Fibroblast of villous mesenchyme (primary cell): ENCODE data around the gene P4HB. TPM values are rescaled to one million over a fixed set of nuclear protein-coding genes. Genes with fewer than 3 reads are reported as not detected.

Experiments
- DNase-seq: peaks from one replicate; pipeline ENCODE4 v3.0.0-alpha.2; 2010; ENCODE audit warnings: low read depth
- H3K4me3 ChIP-seq: 2 replicates; pipeline ENCODE4 v1.5.1; 2011; ENCODE audit warnings: low read depth, mild to moderate bottlenecking, low read length
- CTCF ChIP-seq: IDR thresholded peaks from 2 replicates; pipeline ENCODE4 v1.5.1; 2012; ENCODE audit warnings: low read depth, mild to moderate bottlenecking, low read length; ENCODE audit not compliant: insufficient read depth
- total RNA-seq: library from RNA; depleted of rRNA; stranded (reverse); fragments of >200 nt; gene quantifications from 2 replicates; pipeline ENCODE4 v1.2.3, GENCODE V29; 2012

P4HB gene
- total RNA-seq, 1 donor = 735 TPM

GRCh38 chr17:81813861-81814683 lies 46.3 kb downstream of the P4HB start:
- TF ChIP-seq CTCF = no peak
- H3K4me3 ChIP-seq = no peak overlapping the region

GRCh38 chr17:81813371-81813684 lies 47.0 kb downstream of the P4HB start:
- no peak overlapping the region for H3K4me3 ChIP-seq
- DNase-seq = no peak
- no peak for TF ChIP-seq CTCF

More at GRCh38 chr17:81813861-81814683, 46.3 kb downstream of the P4HB start:
- no peak for DNase-seq

- no peak overlapping the region for H3K4me3 ChIP-seq
- TF ChIP-seq CTCF = no peak
- no peak for DNase-seq
Measured at GRCh38 chr17:81812571-81813370, 47.6 kb downstream of the P4HB start.

GRCh38 chr17:81811705-81812570 lies 48.4 kb downstream of the P4HB start:
- no peak for TF ChIP-seq CTCF
- no peak for DNase-seq
- H3K4me3 ChIP-seq = no peak overlapping the region

- H3K4me3 ChIP-seq = no peak overlapping the region
- no peak for DNase-seq
- no peak for TF ChIP-seq CTCF
Measured at GRCh38 chr17:81810892-81811704, 49.2 kb downstream of the P4HB start.

GRCh38 chr17:81810476-81810875 lies 49.9 kb downstream of the P4HB start:
- DNase-seq = no peak

More at GRCh38 chr17:81810476-81810875, 49.9 kb downstream of the P4HB start:
- TF ChIP-seq CTCF = no peak
- no peak overlapping the region for H3K4me3 ChIP-seq
